ENCODE measurements around the gene L3MBTL4. TPM values are rescaled to one million over a fixed set of nuclear protein-coding genes. Genes with fewer than 3 reads are reported as not detected.

Gene L3MBTL4
- total RNA-seq, 1 donor from 2014 or later: 0.59 TPM

GRCh38 chr18:6069103-6069502, 345.6 kb downstream of the L3MBTL4 start:
- no peak for DNase-seq (ENCODE audit: extremely low spot score, unreplicated experiment)
- TF ChIP-seq CTCF (IDR thresholded peaks at IDR 0.05): no peak

GRCh38 chr18:6060149-6060548, 354.6 kb downstream of the L3MBTL4 start:
- H3K4me1 Mint-ChIP-seq (ENCODE audit: unreplicated experiment): peaks cover 19% of the 10 kb centered on the region
- TF ChIP-seq CTCF (IDR thresholded peaks at IDR 0.05): no peak
- H3K36me3 Mint-ChIP-seq (ENCODE audit: unreplicated experiment): no peaks in the 10 kb centered on the region
- no peak overlapping the region for H3K4me3 Mint-ChIP-seq (ENCODE audit: unreplicated experiment)
- no peak for DNase-seq (ENCODE audit: extremely low spot score, unreplicated experiment)
- H3K9me3 Mint-ChIP-seq (ENCODE audit: unreplicated experiment): peaks cover 14% of the 10 kb centered on the region
- no peaks in the 10 kb centered on the region for H3K27me3 Mint-ChIP-seq (ENCODE audit: unreplicated experiment)
- H3K27ac Mint-ChIP-seq (ENCODE audit: unreplicated experiment): no peak overlapping the region

More at GRCh38 chr18:6069103-6069502, 345.6 kb downstream of the L3MBTL4 start:
- H3K27ac Mint-ChIP-seq (ENCODE audit: unreplicated experiment): no peak overlapping the region
- peaks cover 9% of the 10 kb centered on the region for H3K9me3 Mint-ChIP-seq (ENCODE audit: unreplicated experiment)
- H3K4me1 Mint-ChIP-seq (ENCODE audit: unreplicated experiment): peaks cover 3% of the 10 kb centered on the region
- H3K36me3 Mint-ChIP-seq (ENCODE audit: unreplicated experiment): no peaks in the 10 kb centered on the region
- no peak overlapping the region for H3K4me3 Mint-ChIP-seq (ENCODE audit: unreplicated experiment)
- peaks cover 3% of the 10 kb centered on the region for H3K27me3 Mint-ChIP-seq (ENCODE audit: unreplicated experiment)

GRCh38 chr18:6059551-6059950, 355.2 kb downstream of the L3MBTL4 start:
- no peaks in the 10 kb centered on the region for H3K36me3 Mint-ChIP-seq (ENCODE audit: unreplicated experiment)
- no peak for TF ChIP-seq CTCF (IDR thresholded peaks at IDR 0.05)
- H3K27me3 Mint-ChIP-seq (ENCODE audit: unreplicated experiment): no peaks in the 10 kb centered on the region
- H3K4me1 Mint-ChIP-seq (ENCODE audit: unreplicated experiment): peaks cover 19% of the 10 kb centered on the region
- H3K9me3 Mint-ChIP-seq (ENCODE audit: unreplicated experiment): peaks cover 14% of the 10 kb centered on the region
- H3K4me3 Mint-ChIP-seq (ENCODE audit: unreplicated experiment): no peak overlapping the region
- no peak for DNase-seq (ENCODE audit: extremely low spot score, unreplicated experiment)
- H3K27ac Mint-ChIP-seq (ENCODE audit: unreplicated experiment): no peak overlapping the region

GRCh38 chr18:6058941-6059340, 355.8 kb downstream of the L3MBTL4 start:
- H3K4me1 Mint-ChIP-seq (ENCODE audit: unreplicated experiment): peaks cover 19% of the 10 kb centered on the region
- no peaks in the 10 kb centered on the region for H3K27me3 Mint-ChIP-seq (ENCODE audit: unreplicated experiment)
- no peak overlapping the region for H3K27ac Mint-ChIP-seq (ENCODE audit: unreplicated experiment)
- no peaks in the 10 kb centered on the region for H3K36me3 Mint-ChIP-seq (ENCODE audit: unreplicated experiment)
- no peak for TF ChIP-seq CTCF (IDR thresholded peaks at IDR 0.05)
- no peak overlapping the region for H3K4me3 Mint-ChIP-seq (ENCODE audit: unreplicated experiment)
- H3K9me3 Mint-ChIP-seq (ENCODE audit: unreplicated experiment): peaks cover 13% of the 10 kb centered on the region
- DNase-seq (ENCODE audit: extremely low spot score, unreplicated experiment): no peak

- Mint-ChIP-seq H3K9me3 (ENCODE audit: unreplicated experiment) (peaks cover 6% of the 10 kb centered on the region), H3K4me3 (ENCODE audit: unreplicated experiment) (no peak overlapping the region), H3K36me3 (ENCODE audit: unreplicated experiment) (no peaks in the 10 kb centered on the region), H3K27me3 (ENCODE audit: unreplicated experiment) (no peaks in the 10 kb centered on the region), H3K4me1 (ENCODE audit: unreplicated experiment) (peaks cover 19% of the 10 kb centered on the region), H3K27ac (ENCODE audit: unreplicated experiment) (no peak overlapping the region)
- no peak for DNase-seq (ENCODE audit: extremely low spot score, unreplicated experiment)
- TF ChIP-seq CTCF (IDR thresholded peaks at IDR 0.05): no peak
Measured at GRCh38 chr18:6057604-6058003, 357.1 kb downstream of the L3MBTL4 start.
